Fibroblast of the aortic adventitia (primary cell): ENCODE measurements around the gene FAM149B1. TPM values are rescaled to one million over a fixed set of nuclear protein-coding genes. Genes with fewer than 3 reads are reported as not detected.

Source experiments
- DNase-seq: peaks from one replicate; pipeline ENCODE4 v3.0.0-alpha.2; 2010; ENCODE audit warnings: low read depth
- H3K4me3 ChIP-seq: 2 replicates; pipeline ENCODE4 v1.5.1; 2011; ENCODE audit warnings: low read depth, mild to moderate bottlenecking, control low read depth, low read length, moderate library complexity
- CTCF ChIP-seq: IDR thresholded peaks from 2 replicates; pipeline ENCODE4 v1.5.1; 2011; ENCODE audit warnings: mild to moderate bottlenecking, low read length, control low read depth, inconsistent platforms; ENCODE audit not compliant: insufficient read depth
- total RNA-seq: library from RNA; depleted of rRNA; stranded (reverse); fragments of >200 nt; gene quantifications from 2 replicates; pipeline ENCODE4 v1.2.3, GENCODE V29; 2012; ENCODE audit warnings: low replicate concordance

Gene FAM149B1
- total RNA-seq, 1 donor: 30.8 TPM

GRCh38 chr10:73211106-73211811 is 43.3 kb downstream of the FAM149B1 start:
- no peak for TF ChIP-seq CTCF
- no peak for DNase-seq
- no peak overlapping the region for H3K4me3 ChIP-seq

- no peak for TF ChIP-seq CTCF
- DNase-seq: no peak
- no peak overlapping the region for H3K4me3 ChIP-seq
Measured at GRCh38 chr10:73215749-73216148, 47.8 kb downstream of the FAM149B1 start.

- H3K4me3 ChIP-seq: no peak overlapping the region
- DNase-seq: no peak
- TF ChIP-seq CTCF: no peak
Measured at GRCh38 chr10:73217628-73218027, 49.7 kb downstream of the FAM149B1 start.

GRCh38 chr10:73218431-73219191 is 50.7 kb downstream of the FAM149B1 start:
- TF ChIP-seq CTCF: peak; percentile 36
- peak; percentile 29 for DNase-seq
- H3K4me3 ChIP-seq: no peak overlapping the region

- DNase-seq: no peak
- TF ChIP-seq CTCF: no peak
- H3K4me3 ChIP-seq: no peak overlapping the region
Measured at GRCh38 chr10:73219384-73219783, 51.5 kb downstream of the FAM149B1 start.

GRCh38 chr10:73220989-73221388 is 53.1 kb downstream of the FAM149B1 start:
- no peak for DNase-seq
- no peak for TF ChIP-seq CTCF
- H3K4me3 ChIP-seq: no peak overlapping the region
